ENCODE data around the gene SAA1. TPM values are rescaled to one million over a fixed set of nuclear protein-coding genes. Genes with fewer than 3 reads are reported as not detected.

Gene SAA1
- total and polyA plus RNA-seq, 2 donors (not counting 3 experiments of a cell fraction or from before 2014, with no cell fraction given) = not detected

GRCh38 chr11:18264035-18264434, 2.0 kb upstream of the SAA1 start:
- Histone ChIP-seq H4K20me1 (replicated peaks; ENCODE audit: control insufficient read depth, extremely low read depth, insufficient read depth, low read length) (no peaks in the 10 kb centered on the region), H3K79me2 (ENCODE audit: control insufficient read depth, insufficient read depth, low read length) (no peaks in the 10 kb centered on the region), H3K27ac (ENCODE audit: insufficient read depth, low read depth, low read length) (no peak overlapping the region), H3K9me1 (replicated peaks; ENCODE audit: control insufficient read depth, extremely low read depth, insufficient read depth, low read length) (no peaks in the 10 kb centered on the region), H3K4me1 (ENCODE audit: control insufficient read depth, extremely low read depth, insufficient read depth, low read length) (no peaks in the 10 kb centered on the region), H3K36me3 (ENCODE audit: control insufficient read depth in 2 of 2, extremely low read depth in 1 of 2, insufficient read depth in 2 of 2, low read length in 2 of 2) (no peaks in the 10 kb centered on the region), H3K27me3 (ENCODE audit: control insufficient read depth in 2 of 2, insufficient read depth in 2 of 2, low read length in 2 of 2) (no peaks in the 10 kb centered on the region), H2AFZ (ENCODE audit: low read depth, low read length) (no peak overlapping the region), H3K9me3 (replicated peaks; ENCODE audit: control insufficient read depth, insufficient read depth, low read length) (no peaks in the 10 kb centered on the region), H3K4me3 (replicated peaks in 1 of 3; ENCODE audit: insufficient read depth in 1 of 3, low read depth in 1 of 3, low read length in 3 of 3) (no peak overlapping the region), H3K9ac (replicated peaks; ENCODE audit: extremely low read depth, insufficient read depth, low read length) (no peak overlapping the region), H3K4me2 (ENCODE audit: insufficient read depth, low read length) (no peak overlapping the region)
- TF ChIP-seq GATA2 (IDR thresholded peaks at IDR 0.05; ENCODE audit: insufficient read depth, insufficient read length, low read depth, low read length) (no peak), MAX (IDR thresholded peaks at IDR 0.05; ENCODE audit: insufficient read depth, insufficient read length) (no peak), MYC (IDR thresholded peaks at IDR 0.05; ENCODE audit: low read depth, low read length) (no peak), POLR2AphosphoS5 (IDR thresholded peaks at IDR 0.05; ENCODE audit: insufficient read depth, low read depth, low read length) (no peak), FOS (IDR thresholded peaks at IDR 0.05; ENCODE audit: borderline replicate concordance, insufficient read depth, low read length) (no peak), POLR2A (IDR thresholded peaks at IDR 0.05; ENCODE audit: low read depth, low read length) (no peak), JUN (IDR thresholded peaks at IDR 0.05; ENCODE audit: borderline replicate concordance, insufficient read depth, insufficient read length, low read depth) (no peak), EZH2 (IDR thresholded peaks at IDR 0.05; ENCODE audit: borderline replicate concordance, low read depth, low read length, severe bottlenecking) (no peak), CTCF (IDR thresholded peaks at IDR 0.05; ENCODE audit: extremely low read depth in 1 of 2, insufficient read depth in 1 of 2, low read depth in 1 of 2, low read length in 2 of 2) (no peak)
- ChIA-PET CTCF (no interaction called here), POLR2A (no interaction called here)
- no peak for DNase-seq (ENCODE audit: low read depth, low spot score)
- dilution Hi-C loops (cut with MboI; ENCODE audit: extremely low pct_ligation_motif_present, low sequenced_read_pairs) (no loop called here), intact Hi-C loops (cut with micrococcal nuclease) (no loop called here)
- no TSS peak for BruUV-seq (replicated peaks)
- FAIRE-seq = no peak
